GM12892 (cell line): ENCODE results near the gene VAPB.
"Not testable (repeated sequence)": the region's sequence is repeated elsewhere in the genome, so short reads cannot be mapped to it uniquely, and the experiment has no call there.

Source experiments
- DNase-seq: peaks from one replicate; pipeline ENCODE4 v3.0.0; 2011; ENCODE audit not compliant: insufficient read length
- FAIRE-seq: peaks from 2 replicates; lab custom pipeline; 2011; peaks lifted over from hg19 to GRCh38; lab: Jason Lieb, UNC
- POLR2A ChIP-seq: IDR thresholded peaks from 2 replicates; pipeline ENCODE4 v1.6.1; 2011; ENCODE audit warnings: low read depth, low read length, control low read depth
- POLR2AphosphoS5 ChIP-seq: IDR thresholded peaks from 2 replicates; pipeline ENCODE4 v1.6.1; 2011; ENCODE audit warnings: low read depth, low read length, control low read depth
- TAF1 ChIP-seq: IDR thresholded peaks from 2 replicates; pipeline ENCODE4 v1.6.1; 2011; ENCODE audit warnings: low read depth, mild to moderate bottlenecking, control low read depth, low read length, borderline replicate concordance

VAPB gene

GRCh38 chr20:58401162-58401561 is 12.1 kb downstream of the VAPB start:
- DNase-seq (no peak), FAIRE-seq (peak; percentile 21)
- no peak for TF ChIP-seq TAF1
- TF ChIP-seq POLR2AphosphoS5 = no peak
- no peak for TF ChIP-seq POLR2A

DNA sequence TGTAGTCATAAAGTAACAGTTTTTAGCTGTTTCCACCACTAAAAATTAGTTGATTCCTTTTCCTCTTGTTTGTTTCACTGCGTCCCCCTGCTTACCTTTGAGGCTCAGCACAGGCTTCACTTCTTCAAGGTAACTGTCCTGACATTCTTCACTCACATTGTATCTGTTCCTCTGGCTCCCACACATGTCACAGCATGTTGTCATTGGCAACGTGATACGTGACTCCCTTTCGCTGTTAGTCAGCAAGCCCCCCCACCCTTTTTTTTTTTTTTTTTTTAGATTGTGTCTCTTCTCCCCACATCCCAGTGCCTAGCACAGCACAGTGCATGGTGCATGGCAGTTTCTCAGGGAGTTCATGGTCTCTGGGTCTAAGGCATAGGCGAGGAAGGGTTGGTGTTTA is 13.3 kb downstream of the VAPB start:
- TF ChIP-seq POLR2A (no peak), TAF1 (no peak), POLR2AphosphoS5 (no peak)
- DNase-seq (no peak), FAIRE-seq (peak; percentile 69)

- no peak for DNase-seq
- no peak for FAIRE-seq
- no peak for TF ChIP-seq TAF1
- no peak for TF ChIP-seq POLR2AphosphoS5
- TF ChIP-seq POLR2A = no peak
Observed at GRCh38 chr20:58402827-58403226, 13.8 kb downstream of the VAPB start.

- no peak for DNase-seq
- no peak for TF ChIP-seq POLR2AphosphoS5
- TF ChIP-seq TAF1 = no peak
- TF ChIP-seq POLR2A = no peak
- FAIRE-seq = peak; percentile 42
Observed at GRCh38 chr20:58403272-58403671, 14.2 kb downstream of the VAPB start.

- TF ChIP-seq POLR2A (no peak), TAF1 (no peak), POLR2AphosphoS5 (no peak)
- FAIRE-seq (no peak), DNase-seq (no peak)
Observed at GRCh38 chr20:58405504-58406291, 16.7 kb downstream of the VAPB start.

DNA sequence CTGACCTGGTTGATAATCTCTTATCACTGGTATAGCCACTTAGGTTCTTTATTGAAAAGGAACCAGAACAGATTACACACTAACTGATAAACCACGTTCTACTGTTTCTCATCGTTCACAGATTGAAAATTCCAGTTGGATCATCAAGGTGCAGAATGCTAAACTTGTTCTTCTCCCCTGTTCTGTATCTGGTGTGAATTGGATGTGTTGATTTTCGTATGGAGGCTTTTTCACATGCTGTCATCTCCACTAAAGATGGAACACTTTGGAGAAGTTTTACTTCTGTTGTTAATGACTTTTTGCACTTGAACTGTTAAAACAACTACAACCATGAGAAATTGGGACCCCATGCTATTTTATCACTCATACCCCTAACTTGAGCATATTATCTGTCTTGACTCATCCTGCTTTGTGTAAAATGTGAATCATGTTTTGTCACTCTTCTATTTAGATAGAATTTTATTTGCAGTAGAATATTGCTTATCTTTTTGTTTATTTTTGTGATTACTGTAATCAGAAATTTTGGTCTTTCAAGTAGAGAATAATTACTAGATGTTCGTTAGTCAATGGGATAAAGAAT is 17.5 kb downstream of the VAPB start:
- TF ChIP-seq POLR2A (no peak), TAF1 (no peak), POLR2AphosphoS5 (no peak)
- FAIRE-seq = no peak

DNA sequence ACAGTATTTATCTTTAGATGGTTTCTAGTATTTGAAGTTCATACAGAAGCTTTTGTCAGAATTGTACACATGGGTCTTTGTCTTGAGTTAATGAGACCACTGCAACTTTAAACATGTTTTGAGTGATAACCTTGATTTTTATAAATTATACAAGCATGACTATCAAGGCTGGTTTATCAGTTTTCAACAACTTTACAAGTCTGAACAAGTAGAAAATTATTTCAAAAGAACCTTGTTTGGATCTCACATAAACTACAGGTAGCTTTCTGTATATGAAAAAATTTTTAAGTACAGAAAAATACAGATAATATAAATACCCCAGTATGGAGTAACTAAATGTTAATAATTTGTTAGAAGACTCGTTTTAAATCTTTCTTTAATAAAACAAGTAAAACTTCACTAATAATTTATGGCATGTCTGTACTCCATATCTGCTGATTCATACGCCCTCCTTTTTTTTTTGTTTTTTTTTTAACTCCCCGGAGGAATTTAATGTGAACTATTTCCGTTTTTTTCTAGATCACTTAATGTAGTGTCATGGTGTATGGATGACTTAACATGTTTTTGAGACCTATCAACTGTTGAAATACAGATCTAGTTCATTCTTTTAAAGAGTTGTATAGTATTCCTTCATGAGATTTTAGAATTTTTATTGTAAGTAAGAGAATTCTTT is 18.3 kb downstream of the VAPB start:
- TF ChIP-seq POLR2A (no peak), TAF1 (no peak), POLR2AphosphoS5 (no peak)
- no peak for DNase-seq
- no peak for FAIRE-seq

More for the DNA sequence above, 17.5 kb downstream of the VAPB start:
- no peak for DNase-seq

GRCh38 chr20:58407966-58408557 is 19.0 kb downstream of the VAPB start:
- FAIRE-seq (peak; percentile 27), DNase-seq (peak; percentile 23)
- TF ChIP-seq POLR2AphosphoS5 = no peak
- no peak for TF ChIP-seq POLR2A
- no peak for TF ChIP-seq TAF1

DNA sequence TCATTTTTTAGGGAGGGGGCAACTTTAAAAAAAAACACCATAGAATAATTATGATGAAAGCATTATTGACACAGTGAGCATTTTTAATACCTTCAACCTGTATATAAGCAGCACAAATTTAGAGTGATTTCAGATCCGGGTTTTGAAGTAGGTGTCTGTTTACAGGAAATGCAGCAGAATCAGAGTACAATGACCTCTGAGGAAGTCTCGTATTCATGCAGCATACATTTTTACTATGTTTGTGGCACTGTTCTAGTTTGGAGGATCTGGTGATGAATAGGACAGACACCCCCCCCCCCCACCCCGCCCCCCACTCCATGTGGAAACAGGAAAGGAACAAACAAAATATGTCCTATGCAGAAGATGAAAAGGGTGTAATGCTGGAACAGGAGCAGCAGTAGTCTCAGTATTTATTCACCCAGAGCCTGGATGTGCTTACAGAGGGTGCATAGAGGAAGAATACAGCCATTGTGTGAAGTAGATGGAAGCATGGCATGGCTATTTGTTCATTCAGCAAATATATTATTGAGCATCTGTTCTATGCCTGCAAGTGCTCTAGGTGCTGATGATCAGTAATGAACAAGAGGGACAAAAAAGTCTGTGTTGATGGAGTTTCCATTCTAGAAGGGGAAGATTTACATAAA is 19.7 kb downstream of the VAPB start:
- TF ChIP-seq POLR2AphosphoS5 (no peak), TAF1 (no peak), POLR2A (no peak)
- FAIRE-seq (no peak), DNase-seq (no peak)

- FAIRE-seq, DNase-seq: not testable (repeated sequence)
Observed at GRCh38 chr20:58414216-58414615, 25.2 kb downstream of the VAPB start.

DNA sequence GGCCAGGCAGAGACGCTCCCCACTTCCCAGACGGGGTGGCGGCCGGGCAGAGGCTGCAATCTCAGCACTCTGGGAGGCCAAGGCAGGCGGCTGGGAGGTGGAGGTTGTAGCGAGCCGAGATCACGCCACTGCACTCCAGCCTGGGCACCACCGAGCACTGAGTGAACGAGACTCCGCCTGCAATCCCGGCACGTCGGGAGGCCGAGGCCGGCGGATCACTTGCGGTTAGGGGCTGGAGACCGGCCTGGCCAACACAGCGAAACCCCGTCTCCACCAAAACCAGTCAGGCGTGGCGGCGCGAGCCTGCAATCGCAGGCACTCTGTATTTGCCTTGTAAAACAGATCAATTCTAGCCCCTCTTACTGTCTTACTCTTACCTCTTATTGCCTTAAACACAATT is 25.8 kb downstream of the VAPB start:
- not testable (repeated sequence) for DNase-seq, FAIRE-seq

DNA sequence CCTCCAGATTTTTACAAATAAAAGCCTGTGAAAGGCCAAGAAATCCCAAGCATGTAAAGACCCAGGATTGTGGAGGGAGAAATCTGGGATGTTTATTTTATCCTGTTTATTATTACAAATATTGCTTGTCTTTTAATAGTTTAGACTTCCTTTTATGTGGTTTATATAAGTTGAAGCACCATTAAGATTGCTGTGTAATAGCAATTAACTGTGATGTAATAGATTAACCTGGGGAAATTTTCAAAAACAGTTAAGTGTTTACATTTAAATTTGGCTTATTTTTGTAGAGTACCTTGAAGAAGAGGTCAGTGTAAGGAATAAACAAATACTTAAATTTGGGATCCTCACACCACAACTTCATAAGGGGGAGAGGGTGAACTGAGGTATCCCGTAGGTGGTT is 27.0 kb downstream of the VAPB start:
- DNase-seq = no peak
- TF ChIP-seq POLR2AphosphoS5 = no peak
- TF ChIP-seq TAF1 = no peak
- no peak for TF ChIP-seq POLR2A
- FAIRE-seq = no peak
